ENCODE results near the gene MBD5.
"Not testable (repeated sequence)": the region's sequence is repeated elsewhere in the genome, so short reads cannot be mapped to it uniquely, and the experiment has no call there.

MBD5 gene

DNA sequence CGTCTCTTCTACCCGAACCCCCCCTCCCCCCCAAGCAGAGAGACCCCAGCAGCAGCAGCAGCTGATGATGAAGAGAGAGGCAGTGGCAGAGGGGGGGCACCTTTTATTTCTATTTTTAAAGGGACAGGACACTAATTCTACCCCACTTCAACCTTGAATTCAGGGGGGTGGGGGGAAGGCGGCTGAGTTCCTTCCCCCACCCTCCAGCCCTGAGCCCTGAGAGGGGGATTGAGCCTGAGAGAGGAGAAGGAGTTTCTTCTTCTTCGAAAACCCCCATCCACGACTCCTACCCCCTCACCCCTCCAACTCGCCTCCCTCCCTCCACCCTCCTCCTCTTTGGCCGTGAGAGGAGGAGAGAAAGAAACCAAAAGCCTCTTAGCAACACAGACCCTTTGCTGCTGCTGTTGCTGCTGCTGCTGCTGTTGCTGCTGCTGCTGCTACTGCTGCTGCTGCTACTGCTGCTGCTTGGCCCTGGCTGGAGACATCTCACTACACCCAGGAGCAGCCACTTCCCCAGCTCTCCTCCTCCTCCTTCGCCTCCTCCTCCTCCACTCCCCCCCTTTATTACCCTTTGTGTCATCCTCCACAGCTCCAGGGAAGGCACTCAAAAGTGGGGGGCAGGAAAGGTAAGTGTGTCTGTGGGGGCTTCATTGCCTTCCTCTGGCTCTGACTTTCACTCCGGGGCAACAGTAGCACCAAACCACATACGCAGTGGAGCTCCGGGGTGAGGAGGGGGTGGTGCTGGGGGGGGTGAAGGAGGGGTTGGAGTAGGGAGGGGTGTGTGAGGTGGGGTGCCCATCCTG is at the start of gene MBD5:
Gene MBD5, plus strand, starts transcription at position 33 of the 803 bp plus-strand sequence.
- DNase-seq: peak; percentile 34 to 50

DNA sequence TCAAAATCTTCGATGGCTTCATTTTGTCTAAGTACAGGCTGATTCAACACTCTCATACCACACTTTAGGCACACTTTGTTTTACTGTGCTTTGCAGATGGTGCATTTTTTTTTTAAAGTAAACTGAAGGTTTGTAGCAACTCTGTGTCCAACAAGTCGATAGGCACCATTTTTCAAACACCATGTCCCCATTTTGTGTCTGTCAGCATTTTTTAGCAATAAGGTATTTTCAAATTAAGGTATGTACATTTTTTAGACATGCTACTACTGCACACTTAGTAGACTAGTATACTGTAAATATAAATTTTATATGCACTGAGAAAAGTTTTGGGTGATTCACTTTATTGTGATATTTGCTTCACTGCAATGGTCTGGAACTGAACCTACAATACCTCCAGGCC is 44.8 kb upstream of the MBD5 start:
- no peak for DNase-seq

DNA sequence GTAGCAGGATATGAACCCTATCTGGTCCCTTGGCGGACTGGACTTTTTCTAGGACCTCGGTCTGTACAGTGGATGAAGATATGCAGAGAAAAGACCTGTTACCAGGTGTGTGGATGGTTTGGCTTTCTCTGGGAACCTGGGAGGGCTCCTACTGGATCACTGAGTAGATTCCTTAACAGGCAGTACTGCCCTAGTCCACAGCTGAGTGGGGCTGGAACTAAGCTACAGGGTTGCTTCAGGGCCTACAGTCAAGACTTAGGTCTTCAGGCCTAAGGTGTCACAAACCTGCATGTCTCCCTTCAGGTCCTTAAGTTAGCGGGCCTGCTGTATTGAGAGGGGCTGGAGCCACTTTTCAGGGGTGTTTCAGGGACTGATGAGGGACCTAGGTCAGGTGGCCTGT is 43.2 kb upstream of the MBD5 start:
- no peak for DNase-seq

DNA sequence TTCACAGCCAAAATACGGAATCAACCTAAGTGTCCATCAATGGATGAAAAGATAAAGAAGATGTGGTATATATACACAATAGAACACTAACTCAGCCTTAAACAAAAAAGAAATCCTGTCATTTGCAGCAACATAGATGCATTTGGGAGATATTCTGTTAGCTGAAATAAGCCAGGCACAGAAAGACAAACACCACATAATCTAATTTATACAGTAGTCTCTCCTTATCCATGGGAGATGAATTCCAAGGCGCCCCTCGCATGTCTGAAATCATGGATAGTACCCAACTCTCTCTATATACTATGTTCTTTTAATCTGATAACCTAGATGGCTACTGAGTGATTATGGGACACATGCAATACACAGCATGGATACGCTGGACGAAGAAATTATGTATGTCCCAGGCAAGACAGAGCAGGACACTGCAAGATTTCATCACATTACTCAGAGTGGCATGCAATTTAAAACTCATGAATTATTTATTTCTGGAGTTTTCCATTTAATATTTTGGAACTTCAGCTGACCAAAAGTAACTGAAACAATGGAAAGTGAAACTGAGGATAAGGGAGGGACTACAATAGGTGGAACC is 39.9 kb upstream of the MBD5 start:
- DNase-seq: no peak

DNA sequence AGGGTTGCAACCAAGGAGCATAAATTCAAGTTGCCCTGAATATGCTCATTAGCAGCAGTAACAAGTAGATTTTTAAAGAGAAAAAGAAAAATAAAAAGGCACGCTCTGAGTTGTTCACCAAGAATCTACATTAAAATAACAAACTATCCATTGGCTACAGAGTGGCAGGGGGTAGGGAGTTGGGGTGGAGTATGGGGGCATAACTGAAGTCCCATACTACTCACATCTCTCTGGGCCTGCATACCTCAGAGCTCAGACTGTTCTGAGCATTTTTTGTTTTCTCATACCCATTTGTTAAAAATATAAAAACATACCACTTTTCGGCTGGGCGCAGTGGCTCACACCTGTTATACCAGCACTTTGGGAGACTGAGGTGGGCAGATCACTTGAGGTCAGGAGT is 31.8 kb upstream of the MBD5 start:
- no peak for DNase-seq

DNA sequence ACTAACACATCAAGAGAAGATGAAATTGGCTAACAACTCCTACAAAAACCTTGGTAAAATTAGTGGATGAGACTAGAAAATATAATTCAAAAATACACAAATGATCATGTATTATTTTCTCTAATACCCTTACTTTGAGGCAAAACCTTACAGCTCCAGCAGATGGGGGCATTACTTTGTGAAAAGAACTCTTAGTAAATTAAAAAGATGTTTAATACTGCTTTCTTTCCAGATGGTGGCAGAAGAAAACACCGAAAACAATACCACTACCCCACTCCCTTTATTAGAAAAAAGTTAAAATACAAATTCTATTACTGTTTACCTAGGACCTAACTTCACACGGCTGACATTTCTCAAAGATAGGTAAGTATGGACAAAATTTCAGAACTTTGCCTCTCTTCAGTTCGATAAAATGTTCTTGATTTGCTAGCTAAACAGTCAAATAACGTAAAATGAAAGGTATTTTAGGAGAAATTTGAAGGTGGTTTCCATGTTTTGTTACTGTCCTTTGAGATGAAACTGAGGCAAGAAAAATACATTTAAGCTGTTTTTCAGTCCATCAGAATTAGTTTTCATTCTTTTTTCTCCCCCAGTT is 31.0 kb upstream of the MBD5 start:
- no peak for DNase-seq

DNA sequence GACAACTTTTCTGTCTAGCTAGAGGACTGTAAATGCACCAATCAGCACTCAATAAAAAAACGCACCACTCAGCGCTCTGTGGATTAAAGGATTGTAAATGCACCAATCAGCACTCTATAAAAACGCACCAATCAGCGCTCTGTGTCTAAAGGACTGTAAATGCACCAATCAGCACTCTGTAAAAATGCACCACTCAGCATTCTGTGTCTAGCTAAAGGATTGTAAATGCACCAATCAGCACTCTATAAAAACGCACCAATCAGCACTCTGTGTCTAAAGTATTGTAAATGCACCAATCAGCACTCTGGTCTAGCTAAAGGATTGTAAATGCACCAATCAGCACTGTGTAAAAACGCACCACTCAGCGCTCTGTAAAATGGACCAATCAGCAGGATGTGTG is 25.9 kb upstream of the MBD5 start:
- DNase-seq: not testable (repeated sequence)

DNA sequence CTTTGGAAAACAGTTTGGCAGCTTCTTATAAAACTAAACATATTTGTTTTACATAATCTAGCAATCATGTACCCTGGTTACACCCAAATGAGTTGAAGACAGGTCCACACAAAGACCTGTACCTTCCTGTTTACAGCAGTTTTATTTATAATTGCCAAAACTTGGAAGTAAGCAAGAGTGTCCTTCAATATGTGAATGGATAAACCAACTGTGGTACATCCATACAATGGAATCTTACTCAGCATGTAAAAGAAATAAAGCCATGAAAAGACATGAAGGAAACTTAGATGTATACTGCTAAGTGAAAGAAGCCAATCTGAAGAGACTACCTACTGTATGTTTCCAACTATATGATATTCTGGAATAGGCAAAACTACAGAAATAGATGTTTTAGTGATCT is 24.1 kb upstream of the MBD5 start:
- DNase-seq: no peak

DNA sequence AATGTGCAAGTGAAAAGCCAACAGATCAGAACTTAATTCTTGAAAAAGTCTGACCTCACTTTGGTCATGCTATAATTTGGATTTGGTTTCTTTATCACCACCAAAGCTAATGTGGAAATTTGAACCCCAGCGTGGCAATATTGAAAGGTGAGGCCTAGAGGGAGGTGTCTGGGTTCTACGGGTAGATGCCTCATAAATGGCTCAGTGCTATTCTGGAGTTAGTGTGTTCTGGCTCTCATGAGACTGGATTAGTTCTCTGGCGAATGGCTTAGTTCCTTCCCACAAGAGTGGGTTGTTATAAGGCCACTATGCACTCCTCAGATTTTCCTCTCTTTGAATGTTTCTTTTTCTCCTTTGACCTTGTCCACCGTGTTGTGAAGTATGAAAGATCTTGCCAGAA is 22.7 kb upstream of the MBD5 start:
- no peak for DNase-seq

DNA sequence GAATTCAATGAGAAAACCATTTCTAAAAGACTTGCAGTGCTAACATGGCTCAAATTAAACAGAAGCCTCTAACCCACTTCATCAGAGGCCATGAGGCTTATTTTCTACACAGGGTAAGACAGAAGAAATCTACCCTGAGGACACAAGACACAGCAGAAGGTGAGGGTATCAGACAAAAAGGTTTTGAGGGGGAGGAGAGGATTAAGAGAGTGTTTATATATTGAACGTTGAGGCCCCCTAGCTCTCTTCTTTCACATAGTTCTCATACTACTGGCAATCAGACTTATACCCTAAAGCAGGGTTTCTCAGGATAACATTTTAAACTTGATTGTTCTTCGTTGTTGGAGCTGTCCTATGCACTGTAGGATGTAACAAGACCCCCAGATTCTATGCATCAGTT is 21.8 kb upstream of the MBD5 start:
- no peak for DNase-seq

DNA sequence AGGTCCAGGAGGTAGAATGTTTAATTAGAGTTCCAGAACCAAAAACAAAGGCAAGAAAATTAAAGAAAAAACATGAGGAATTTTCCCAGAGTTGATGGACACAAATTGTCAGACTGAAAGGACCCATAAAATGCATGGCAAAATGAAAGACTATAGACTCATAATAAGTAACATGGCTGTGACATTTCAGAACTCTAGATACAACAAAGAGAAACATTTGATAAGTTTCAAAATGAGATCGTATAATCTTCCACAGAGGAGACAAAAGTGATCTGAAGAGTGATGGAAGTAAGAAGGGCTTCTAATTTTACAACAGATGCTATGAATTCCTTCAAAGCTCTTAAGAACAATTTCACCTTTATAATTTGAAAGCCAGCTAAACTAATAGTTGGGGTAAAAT is 20.8 kb upstream of the MBD5 start:
- no peak for DNase-seq

DNA sequence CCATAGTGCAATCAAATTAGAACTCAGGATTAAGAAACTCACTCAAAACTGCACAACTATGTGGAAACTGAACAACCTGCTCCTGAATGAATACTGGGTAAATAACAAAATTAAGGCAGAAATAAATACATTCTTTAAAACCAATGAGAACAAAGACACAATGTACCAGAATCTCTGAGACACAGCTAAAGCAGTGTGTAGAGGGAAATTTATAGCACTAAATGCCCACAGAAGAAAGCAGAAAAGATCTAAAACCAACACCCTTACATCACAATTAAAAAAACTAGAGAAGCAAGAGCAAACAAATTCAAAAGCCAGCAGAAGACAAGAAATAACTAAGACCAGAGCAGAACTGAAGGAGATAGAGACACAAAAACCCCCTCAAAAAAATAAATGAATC is 18.5 kb upstream of the MBD5 start:
- not testable (repeated sequence) for DNase-seq

DNA sequence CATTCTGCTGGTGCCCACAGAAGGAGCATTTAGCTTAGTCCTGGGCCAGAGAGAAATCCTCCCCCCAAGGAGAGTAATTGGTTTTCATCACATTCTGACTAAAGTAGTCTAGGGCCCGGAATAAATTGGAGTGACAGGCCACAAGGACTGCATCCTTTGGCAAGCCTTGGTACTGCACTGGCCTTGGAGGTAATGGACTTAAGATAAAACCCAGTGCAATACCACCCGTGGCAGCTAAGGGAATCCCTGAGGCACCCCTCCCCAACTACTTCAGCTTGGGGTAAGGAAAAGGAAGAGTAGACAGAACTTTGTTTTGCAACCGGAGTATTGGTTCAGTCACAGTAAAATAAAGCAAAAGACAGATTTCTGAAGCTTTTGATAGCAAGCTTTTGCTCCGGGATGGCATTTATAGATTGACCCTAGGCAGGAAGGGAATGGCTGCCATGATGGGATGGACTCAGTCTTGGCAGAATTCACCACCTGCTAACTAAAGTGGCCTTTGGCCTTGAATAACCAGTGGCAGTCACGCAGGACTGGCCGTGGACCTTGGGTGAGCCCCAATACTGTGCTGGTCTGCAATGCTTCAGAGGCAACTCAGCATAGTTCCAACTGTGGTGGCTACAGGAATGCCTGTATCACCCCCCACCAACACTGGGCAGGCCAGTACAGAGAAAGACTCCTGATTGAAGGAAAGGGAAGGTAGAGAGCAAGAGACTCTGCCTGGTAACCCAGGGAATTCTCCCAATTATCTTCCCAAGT is 14.5 kb upstream of the MBD5 start:
- no peak for DNase-seq

DNA sequence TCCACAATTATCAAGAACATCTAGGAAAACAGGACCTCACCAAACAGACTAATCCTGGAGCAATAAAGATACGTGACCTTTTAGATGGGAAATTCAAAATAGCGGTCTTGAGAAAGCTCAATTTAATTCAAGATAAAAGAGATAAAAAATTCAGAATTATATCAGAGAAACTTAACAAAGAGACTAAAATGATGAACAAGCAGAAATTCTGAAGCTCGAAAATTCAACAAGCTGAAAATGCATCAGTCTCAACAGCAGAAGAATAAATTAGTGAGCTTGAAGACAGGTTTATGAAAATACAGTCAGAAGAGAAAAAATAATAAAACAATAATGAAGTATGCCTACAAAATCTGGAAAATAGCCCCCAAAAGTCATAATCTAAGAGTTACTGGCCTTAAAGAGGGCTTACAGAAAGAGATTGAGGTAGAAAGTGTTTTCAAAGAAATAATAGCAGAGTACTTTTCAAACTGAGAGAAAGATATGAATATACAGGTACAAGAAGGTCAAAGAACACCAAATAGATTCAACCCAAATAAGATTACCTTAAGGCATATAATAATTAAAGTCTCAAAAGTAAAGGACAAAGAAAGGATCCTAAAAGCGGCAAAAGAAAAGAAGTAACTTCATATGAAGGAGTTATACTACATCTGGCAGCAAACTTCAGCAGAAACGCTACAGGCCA is 13.5 kb upstream of the MBD5 start:
- DNase-seq: no peak

DNA sequence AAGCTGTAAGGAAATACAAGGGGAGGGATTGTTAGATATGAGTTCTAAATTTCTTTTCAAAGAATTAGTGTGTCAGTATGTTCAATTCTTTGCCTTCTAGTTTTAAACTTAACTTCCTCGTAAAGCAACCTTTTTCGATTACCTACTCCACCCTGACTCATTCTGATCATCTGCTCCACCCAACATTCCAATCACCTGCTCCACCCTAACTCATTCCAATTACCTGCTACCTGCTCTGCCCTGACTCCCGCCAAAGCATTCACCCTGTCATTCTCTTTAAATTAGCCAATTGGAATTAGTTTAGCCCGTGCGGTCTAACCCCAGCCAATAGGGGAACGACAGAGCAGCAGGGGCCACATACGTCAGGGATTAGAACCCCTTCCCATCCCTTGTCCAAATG is 12.5 kb upstream of the MBD5 start:
- not testable (repeated sequence) for DNase-seq

DNA sequence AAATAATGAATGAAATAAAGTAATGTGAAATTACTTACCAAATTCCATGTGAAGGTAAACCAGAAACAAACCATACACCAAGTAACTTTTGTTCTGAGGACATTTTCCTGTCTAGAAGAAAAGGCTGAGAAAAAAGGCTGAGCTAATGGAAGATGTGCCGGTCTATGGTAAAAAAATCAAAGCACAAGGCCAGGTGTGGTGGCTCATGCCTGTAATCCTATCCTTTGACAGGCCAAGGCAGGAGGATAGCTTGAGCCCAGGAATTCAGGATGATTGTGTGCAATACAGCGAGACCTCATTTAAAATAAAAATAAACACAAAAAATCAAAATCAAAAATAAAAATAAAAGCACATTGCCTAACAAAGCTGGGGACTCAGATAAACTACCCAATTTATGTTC is 7.0 kb upstream of the MBD5 start:
- DNase-seq: no peak

DNA sequence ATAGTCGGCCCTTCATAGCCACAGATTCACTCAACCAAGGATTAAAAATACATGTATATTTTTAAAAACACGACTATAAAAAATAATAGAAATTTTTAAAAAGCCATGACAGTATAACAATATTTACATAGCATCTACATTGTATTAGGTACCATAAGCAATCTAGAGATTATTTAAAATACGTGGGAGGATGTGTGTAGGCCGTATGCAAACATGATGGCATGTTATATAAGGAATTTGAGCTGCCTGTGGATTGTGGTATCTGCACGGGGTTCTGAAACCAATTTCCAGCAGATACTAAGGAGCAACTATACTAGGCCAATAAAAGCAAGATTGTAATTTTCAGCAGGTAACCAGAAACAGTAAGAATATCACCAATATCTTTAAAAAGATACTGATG is 6.3 kb upstream of the MBD5 start:
- no peak for DNase-seq

DNA sequence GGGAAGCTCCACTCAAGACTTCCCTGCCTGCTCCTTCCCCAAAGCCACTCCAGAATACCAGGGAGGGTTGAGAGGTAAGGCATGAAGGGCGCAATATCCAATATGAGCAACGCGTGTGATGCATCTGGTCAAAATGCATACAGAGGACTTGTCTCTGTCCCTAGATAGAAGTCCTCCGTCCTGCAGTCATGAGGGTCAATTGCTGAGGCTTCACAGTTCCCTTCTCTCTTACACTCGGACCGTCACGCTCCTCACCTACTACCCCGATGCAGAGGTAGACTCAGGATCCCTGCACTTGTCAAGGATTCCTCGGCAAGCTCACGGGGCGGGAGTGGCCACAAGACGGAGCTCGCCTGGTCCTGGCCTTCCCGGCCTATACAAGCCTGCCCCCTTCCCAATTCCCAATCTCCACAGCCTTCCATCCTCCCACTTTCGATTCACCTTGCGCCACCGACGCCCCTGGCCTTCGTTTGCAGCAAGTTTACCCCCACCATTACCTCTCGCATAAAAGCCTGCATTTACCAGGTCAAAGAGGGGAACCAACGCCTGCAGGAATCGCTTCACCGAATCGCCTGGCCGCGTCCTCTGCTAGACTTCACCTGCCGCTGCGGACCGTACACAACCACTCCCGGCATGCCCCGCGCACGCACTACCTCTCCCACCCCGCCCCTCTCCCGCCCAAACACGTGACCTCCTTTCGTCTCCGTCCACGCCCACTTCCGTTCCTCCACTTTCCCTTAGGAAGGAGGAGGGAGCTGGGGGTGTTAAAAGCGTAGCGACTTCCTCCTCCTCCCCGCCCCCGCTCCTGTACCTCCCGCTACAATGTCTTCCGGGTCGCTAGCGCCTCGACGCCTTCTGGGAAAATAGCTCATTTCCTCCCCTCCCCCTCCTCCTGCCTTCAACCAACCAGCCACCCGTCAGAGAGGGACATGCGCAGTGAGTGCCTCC is 506 bp upstream of the MBD5 start, which contains the start of gene ORC4:
Gene ORC4, minus strand, starts transcription at position 627 of the 948 bp plus-strand sequence. CDS start 44,779 bp downstream, outside the sequence.
- DNase-seq: peak; percentile 97

DNA sequence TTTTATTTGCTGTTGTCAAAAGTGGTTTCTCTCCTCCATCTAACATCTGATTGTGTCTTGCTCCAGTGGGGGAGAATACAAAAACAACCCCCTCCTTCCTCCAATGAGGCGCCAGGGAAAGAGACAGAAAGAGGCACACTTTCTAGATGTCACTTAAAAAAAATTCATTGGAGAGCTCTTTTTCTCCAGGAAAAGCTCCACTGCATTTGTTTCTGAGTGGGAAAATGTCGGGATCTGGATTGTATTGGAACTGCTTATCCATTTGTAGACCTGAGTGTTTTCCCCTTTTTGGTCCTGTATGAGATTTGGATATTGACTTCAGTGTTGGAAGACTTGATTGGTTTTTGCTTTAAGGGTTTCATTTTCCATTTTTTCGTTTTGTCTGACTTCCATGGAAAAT is 995 bp downstream of the MBD5 start:
- no peak for DNase-seq

DNA sequence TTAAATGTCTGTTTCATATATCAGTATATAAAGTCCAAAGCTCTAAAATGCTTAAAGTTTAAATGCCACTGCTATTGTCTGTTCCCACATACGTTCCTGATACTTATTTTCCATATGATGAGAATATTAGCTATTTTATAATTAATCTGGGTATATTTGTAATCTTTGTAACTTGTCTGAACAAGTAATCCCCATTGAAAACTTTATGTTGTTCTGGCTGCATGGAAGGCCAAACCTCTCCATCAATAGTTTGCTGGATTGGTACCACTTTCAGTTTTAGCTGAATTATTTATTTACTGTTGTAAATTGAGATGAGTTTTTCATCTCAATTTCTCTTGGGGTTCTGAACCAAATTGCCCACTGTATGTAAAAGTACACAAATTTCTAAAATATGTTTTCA is 1.5 kb downstream of the MBD5 start:
- DNase-seq: no peak

DNA sequence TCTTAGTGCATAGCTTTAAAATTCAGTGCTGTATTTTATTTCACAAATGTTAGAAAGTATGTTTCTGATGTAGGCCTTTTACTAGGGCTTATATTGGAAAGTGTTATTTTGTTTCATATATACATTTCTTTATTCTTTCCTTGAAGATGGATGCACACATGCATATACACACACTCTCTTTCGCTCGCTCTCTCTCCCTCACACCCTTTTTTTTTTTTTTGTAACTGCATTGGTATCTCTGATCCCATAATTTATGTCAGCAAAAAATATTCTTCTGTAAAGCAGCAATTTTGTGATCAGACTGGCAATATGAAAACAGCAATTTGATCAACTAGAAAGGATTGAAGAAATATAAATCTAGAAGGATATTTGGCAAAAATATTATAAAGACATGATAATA is 2.0 kb downstream of the MBD5 start:
- no peak for DNase-seq

DNA sequence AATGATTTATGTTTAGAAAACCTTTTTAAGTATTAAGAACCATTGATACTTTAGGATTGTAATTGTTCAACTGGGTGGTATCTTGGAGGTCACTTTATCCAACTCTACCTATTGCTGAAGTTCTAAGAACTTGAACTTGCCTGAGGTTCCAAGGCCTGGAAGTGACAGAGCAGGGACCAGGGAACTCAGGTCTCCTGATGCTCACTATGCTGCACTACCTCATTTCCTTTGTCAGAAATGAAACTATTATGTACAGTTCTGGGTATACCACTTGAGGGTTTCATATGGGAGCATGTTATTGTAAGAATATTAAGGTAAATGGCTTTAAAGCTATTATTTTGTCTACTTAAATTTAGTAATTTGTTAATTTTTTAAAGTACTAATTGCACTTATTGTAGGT is 3.0 kb downstream of the MBD5 start:
- no peak for DNase-seq

All from activated CD4-positive, alpha-beta T cell treated with anti-CD3 and anti-CD28 coated beads, Interleukin-2, amount 50 U/mL, for 48 hours (primary cell).